ENCODE results near the gene EVI5. TPM values are rescaled to one million over a fixed set of nuclear protein-coding genes. Genes with fewer than 3 reads are reported as not detected.
"Not testable (repeated sequence)": the region's sequence is repeated elsewhere in the genome, so short reads cannot be mapped to it uniquely, and the experiment has no call there.

The EVI5 gene
- total RNA-seq, 2 donors from 2014 or later, result 33.0 to 37.7 TPM

GRCh38 chr1:92797961-92798360, 13.1 kb upstream of the EVI5 start:
- ATAC-seq, result no peak
- DNase-seq, result no peak
- intact Hi-C loops (cut with DNase I, micrococcal nuclease), result no loop called here

GRCh38 chr1:92797297-92797696, 12.4 kb upstream of the EVI5 start:
- ATAC-seq, result no peak
- intact Hi-C loops (cut with DNase I, micrococcal nuclease), result no loop called here
- DNase-seq, result no peak

- no peak for DNase-seq
- intact Hi-C loops (cut with DNase I, micrococcal nuclease), result no loop called here
- no peak for ATAC-seq
Measured at GRCh38 chr1:92795166-92795565, 10.3 kb upstream of the EVI5 start.

GRCh38 chr1:92792340-92792782, 7.5 kb upstream of the EVI5 start:
- DNase-seq, result no peak
- intact Hi-C loops (cut with DNase I, micrococcal nuclease), result no loop called here
- ATAC-seq, result peak; percentile 97

GRCh38 chr1:92791487-92792066, 6.7 kb upstream of the EVI5 start:
- intact Hi-C loops (cut with DNase I, micrococcal nuclease), result no loop called here
- no peak for ATAC-seq
- DNase-seq, result no peak

- intact Hi-C loops (cut with DNase I, micrococcal nuclease), result no loop called here
- DNase-seq (no peak), ATAC-seq (no peak)
Measured at GRCh38 chr1:92790867-92791266, 6.0 kb upstream of the EVI5 start.

GRCh38 chr1:92790081-92790480, 5.2 kb upstream of the EVI5 start:
- intact Hi-C loops (cut with DNase I, micrococcal nuclease), result no loop called here
- no peak for ATAC-seq
- DNase-seq, result no peak

- intact Hi-C loops (cut with DNase I, micrococcal nuclease), result no loop called here
- ATAC-seq (no peak), DNase-seq (no peak)
Measured at GRCh38 chr1:92786111-92786901, 1.4 kb upstream of the EVI5 start.

GRCh38 chr1:92784021-92784638, 778 bp downstream of the EVI5 start:
- ATAC-seq, result peak; percentile 4
- peak; percentile 40 to 49 for DNase-seq
- intact Hi-C loops (cut with DNase I, micrococcal nuclease), result no loop called here

GRCh38 chr1:92783550-92783949, 1.4 kb downstream of the EVI5 start:
- intact Hi-C loops (cut with DNase I, micrococcal nuclease); ATAC-seq: not testable (repeated sequence)
- peak; percentile 39 to 40 for DNase-seq

- no peak for ATAC-seq
- intact Hi-C loops (cut with DNase I, micrococcal nuclease), result no loop called here
Measured at GRCh38 chr1:92778376-92778775, 6.5 kb downstream of the EVI5 start.

GRCh38 chr1:92774407-92774806, 10.5 kb downstream of the EVI5 start:
- no peak for ATAC-seq
- DNase-seq, result no peak
- intact Hi-C loops (cut with DNase I, micrococcal nuclease), result no loop called here

More at GRCh38 chr1:92778376-92778775, 6.5 kb downstream of the EVI5 start:
- no peak for DNase-seq

- intact Hi-C loops (cut with DNase I, micrococcal nuclease); DNase-seq; ATAC-seq: not testable (repeated sequence)
Measured at GRCh38 chr1:92773749-92774148, 11.2 kb downstream of the EVI5 start.

- ATAC-seq (no peak), DNase-seq (no peak)
- intact Hi-C loops (cut with DNase I, micrococcal nuclease), result no loop called here
Measured at GRCh38 chr1:92769856-92770255, 15.1 kb downstream of the EVI5 start.

- DNase-seq (no peak), ATAC-seq (no peak)
- intact Hi-C loops (cut with DNase I, micrococcal nuclease), result no loop called here
Measured at GRCh38 chr1:92768915-92769314, 16.0 kb downstream of the EVI5 start.

- peak; percentile 95 for ATAC-seq
- no peak for DNase-seq
- intact Hi-C loops (cut with DNase I, micrococcal nuclease), result no loop called here
Measured at GRCh38 chr1:92768296-92768695, 16.6 kb downstream of the EVI5 start.

GRCh38 chr1:92764116-92764515, 20.8 kb downstream of the EVI5 start:
- no peak for DNase-seq
- no peak for ATAC-seq
- intact Hi-C loops (cut with DNase I, micrococcal nuclease), result no loop called here

GRCh38 chr1:92762355-92762754, 22.6 kb downstream of the EVI5 start:
- intact Hi-C loops (cut with DNase I, micrococcal nuclease), result no loop called here
- DNase-seq (no peak), ATAC-seq (no peak)

GRCh38 chr1:92759361-92759760, 25.5 kb downstream of the EVI5 start:
- no peak for ATAC-seq
- DNase-seq, result no peak
- intact Hi-C loops (cut with DNase I, micrococcal nuclease), result no loop called here

- DNase-seq (no peak), ATAC-seq (no peak)
- intact Hi-C loops (cut with DNase I, micrococcal nuclease), result no loop called here
Measured at GRCh38 chr1:92756537-92756936, 28.4 kb downstream of the EVI5 start.
